NCI-H2196 (cell line): ENCODE measurements around the gene UBE2R2.
"Not testable (repeated sequence)": the region's sequence is repeated elsewhere in the genome, so short reads cannot be mapped to it uniquely, and the experiment has no call there.

Experiments
- DNase-seq: peaks from one replicate; lab custom pipeline; 2025; ENCODE audit not compliant: unreplicated experiment; lab: John Stamatoyannopoulos, UW

UBE2R2 gene

GRCh38 chr9:33798545-33798944, 18.4 kb upstream of the UBE2R2 start:
- DNase-seq: no peak

GRCh38 chr9:33799928-33800704, 16.8 kb upstream of the UBE2R2 start:
- DNase-seq: no peak

- DNase-seq: no peak
Measured at GRCh38 chr9:33800886-33801285, 16.1 kb upstream of the UBE2R2 start.

GRCh38 chr9:33801943-33802500, 14.9 kb upstream of the UBE2R2 start:
- not testable (repeated sequence) for DNase-seq

- DNase-seq: not testable (repeated sequence)
Measured at GRCh38 chr9:33804196-33804595, 12.8 kb upstream of the UBE2R2 start.

- peak; percentile 47 for DNase-seq
Measured at GRCh38 chr9:33807156-33807555, 9.8 kb upstream of the UBE2R2 start.

GRCh38 chr9:33808979-33809322, 8.0 kb upstream of the UBE2R2 start:
- not testable (repeated sequence) for DNase-seq

- DNase-seq: no peak
Measured at GRCh38 chr9:33809506-33809905, 7.5 kb upstream of the UBE2R2 start.

GRCh38 chr9:33813712-33814641, 3.0 kb upstream of the UBE2R2 start:
- peak; percentile 30 for DNase-seq

- no peak for DNase-seq
Measured at GRCh38 chr9:33815781-33816180, 1.2 kb upstream of the UBE2R2 start.

GRCh38 chr9:33817327-33818166, 587 bp downstream of the UBE2R2 start:
- peak; percentile 42 for DNase-seq

- DNase-seq: no peak
Measured at GRCh38 chr9:33818167-33818846, 1.3 kb downstream of the UBE2R2 start.

GRCh38 chr9:33818847-33819500, 2.0 kb downstream of the UBE2R2 start:
- DNase-seq: no peak

GRCh38 chr9:33820231-33820745, 3.3 kb downstream of the UBE2R2 start:
- no peak for DNase-seq

GRCh38 chr9:33823801-33824200, 6.8 kb downstream of the UBE2R2 start:
- no peak for DNase-seq

GRCh38 chr9:33827285-33827684, 10.3 kb downstream of the UBE2R2 start:
- DNase-seq: not testable (repeated sequence)

- not testable (repeated sequence) for DNase-seq
Measured at GRCh38 chr9:33829641-33830230, 12.8 kb downstream of the UBE2R2 start.

GRCh38 chr9:33835625-33836260, 18.8 kb downstream of the UBE2R2 start:
- no peak for DNase-seq

GRCh38 chr9:33836261-33836660, 19.3 kb downstream of the UBE2R2 start:
- DNase-seq: not testable (repeated sequence)
